ENCODE data around the gene CCDC174.

CCDC174 gene

GRCh38 chr3:14719006-14719405, 67.4 kb downstream of the CCDC174 start:
- Histone ChIP-seq H3K9me3 (peaks cover 0 to 2% (median 0%) of the 10 kb centered on the region in 3 donors), H3K4me3 (no peak overlapping the region), H3K27me3 (no peaks in the 10 kb centered on the region), H3K4me1 (no peaks in the 10 kb centered on the region), H3K36me3 (no peaks in the 10 kb centered on the region), H3K27ac (no peak overlapping the region)
- no peak for DNase-seq
- intact Hi-C loops (cut with DNase I; ENCODE audit: low total_unique reads), result no loop called here
- TF ChIP-seq CTCF (IDR thresholded peaks at IDR 0.05), result no peak

- TF ChIP-seq CTCF (IDR thresholded peaks at IDR 0.05), result no peak
- no peaks in the 10 kb centered on the region for H3K36me3 ChIP-seq
- no peaks in the 10 kb centered on the region for H3K27me3 ChIP-seq
- DNase-seq, result no peak
- no peak overlapping the region for H3K4me3 ChIP-seq
- intact Hi-C loops (cut with DNase I; ENCODE audit: low total_unique reads), result no loop called here
- no peak overlapping the region for H3K27ac ChIP-seq
- no peaks in the 10 kb centered on the region for H3K9me3 ChIP-seq
- H3K4me1 ChIP-seq, result peaks cover 0 to 18% (median 10%) of the 10 kb centered on the region in 4 donors
Measured at GRCh38 chr3:14721126-14721864, 69.7 kb downstream of the CCDC174 start.

Data from tibial artery (tissue), 4 donors.